ENCODE measurements around the gene ADISSP. TPM values are rescaled to one million over a fixed set of nuclear protein-coding genes. Genes with fewer than 3 reads are reported as not detected.

Gene ADISSP
- total RNA-seq, 1 donor from 2014 or later = 43.2 TPM

- peaks cover 7% of the 10 kb centered on the region for H3K27me3 Mint-ChIP-seq (ENCODE audit: low read depth, unreplicated experiment)
- H3K79me2 ChIP-seq (ENCODE audit: insufficient read depth, low read length) = peaks cover 35% of the 10 kb centered on the region
- H4K20me1 ChIP-seq (ENCODE audit: insufficient read depth, low read length) = peaks cover 48% of the 10 kb centered on the region
- no peak overlapping the region for H3K9ac ChIP-seq (ENCODE audit: low read length)
- H3K4me2 ChIP-seq (ENCODE audit: low read length) = no peak overlapping the region
- peaks cover 9% of the 10 kb centered on the region for H3K4me1 Mint-ChIP-seq (ENCODE audit: low read depth, unreplicated experiment)
- no peak for TF ChIP-seq EZH2 (IDR thresholded peaks at IDR 0.05; ENCODE audit: insufficient read depth, low read length)
- TF ChIP-seq, protein P1, sequence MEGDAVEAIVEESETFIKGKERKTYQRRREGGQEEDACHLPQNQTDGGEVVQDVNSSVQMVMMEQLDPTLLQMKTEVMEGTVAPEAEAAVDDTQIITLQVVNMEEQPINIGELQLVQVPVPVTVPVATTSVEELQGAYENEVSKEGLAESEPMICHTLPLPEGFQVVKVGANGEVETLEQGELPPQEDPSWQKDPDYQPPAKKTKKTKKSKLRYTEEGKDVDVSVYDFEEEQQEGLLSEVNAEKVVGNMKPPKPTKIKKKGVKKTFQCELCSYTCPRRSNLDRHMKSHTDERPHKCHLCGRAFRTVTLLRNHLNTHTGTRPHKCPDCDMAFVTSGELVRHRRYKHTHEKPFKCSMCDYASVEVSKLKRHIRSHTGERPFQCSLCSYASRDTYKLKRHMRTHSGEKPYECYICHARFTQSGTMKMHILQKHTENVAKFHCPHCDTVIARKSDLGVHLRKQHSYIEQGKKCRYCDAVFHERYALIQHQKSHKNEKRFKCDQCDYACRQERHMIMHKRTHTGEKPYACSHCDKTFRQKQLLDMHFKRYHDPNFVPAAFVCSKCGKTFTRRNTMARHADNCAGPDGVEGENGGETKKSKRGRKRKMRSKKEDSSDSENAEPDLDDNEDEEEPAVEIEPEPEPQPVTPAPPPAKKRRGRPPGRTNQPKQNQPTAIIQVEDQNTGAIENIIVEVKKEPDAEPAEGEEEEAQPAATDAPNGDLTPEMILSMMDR (IDR thresholded peaks at IDR 0.05; ENCODE audit: insufficient read depth, low read depth, low read length) = no peak
- DNase-seq (ENCODE audit: low read depth) (no peak), FAIRE-seq (no peak)
- H3K36me3 Mint-ChIP-seq (ENCODE audit: low read depth, unreplicated experiment) = peaks cover 2% of the 10 kb centered on the region
- no peaks in the 10 kb centered on the region for H3K36me3 ChIP-seq (ENCODE audit: insufficient read depth, low read length)
- H3K9me3 Mint-ChIP-seq (ENCODE audit: unreplicated experiment) = no peaks in the 10 kb centered on the region
- H3K27me3 ChIP-seq (ENCODE audit: insufficient read depth, low read length) = peaks cover 5% of the 10 kb centered on the region
- no peak overlapping the region for H2AFZ ChIP-seq (ENCODE audit: low read depth, low read length)
- no peak overlapping the region for H3K27ac ChIP-seq (ENCODE audit: low read depth, low read length)
- H3K4me3 ChIP-seq (ENCODE audit: insufficient read depth, low read depth, low read length) = no peak overlapping the region
- peaks cover 18% of the 10 kb centered on the region for H3K4me1 ChIP-seq (ENCODE audit: insufficient read depth, low read length)
- no peaks in the 10 kb centered on the region for H3K9me3 ChIP-seq (ENCODE audit: insufficient read depth, low read depth, low read length)
- H3K4me3 Mint-ChIP-seq (ENCODE audit: unreplicated experiment) = no peak overlapping the region
- no peak overlapping the region for H3K27ac Mint-ChIP-seq (ENCODE audit: unreplicated experiment)
Observed at GRCh38 chr20:3782597-3782996, 15.0 kb upstream of the ADISSP start.

GRCh38 chr20:3781153-3781910, 13.8 kb upstream of the ADISSP start, which contains the start of gene SPEF1:
SPEF1 (minus strand) TSS chr20:3781448; CDS start chr20:3781287, 161 bp downstream.
- H2AFZ ChIP-seq (ENCODE audit: low read depth, low read length) = peak within 1 kb of the TSS; percentile 35
- peak; percentile 84 for FAIRE-seq
- H3K27ac Mint-ChIP-seq (ENCODE audit: unreplicated experiment) = peak within 1 kb of the TSS; percentile 36

More at GRCh38 chr20:3781153-3781910, 13.8 kb upstream of the ADISSP start, which contains the start of gene SPEF1:
- Histone ChIP-seq H4K20me1 (ENCODE audit: insufficient read depth, low read length) (peaks cover 48% of the 10 kb centered on the region), H3K4me1 (ENCODE audit: insufficient read depth, low read length) (peaks cover 18% of the 10 kb centered on the region), H3K9me3 (ENCODE audit: insufficient read depth, low read depth, low read length) (no peaks in the 10 kb centered on the region), H3K9ac (ENCODE audit: low read length) (peak within 1 kb of the TSS; percentile 36), H3K79me2 (ENCODE audit: insufficient read depth, low read length) (peaks cover 35% of the 10 kb centered on the region), H3K4me3 (ENCODE audit: insufficient read depth, low read depth, low read length) (peak within 1 kb of the TSS; percentile 50), H3K27ac (ENCODE audit: low read depth, low read length) (no peak within 1 kb of the TSS), H3K36me3 (ENCODE audit: insufficient read depth, low read length) (no peaks in the 10 kb centered on the region), H3K4me2 (ENCODE audit: low read length) (peak within 1 kb of the TSS; percentile 87), H3K27me3 (ENCODE audit: insufficient read depth, low read length) (peaks cover 5% of the 10 kb centered on the region)
- DNase-seq (ENCODE audit: low read depth) = peak; percentile 77
- Mint-ChIP-seq H3K27me3 (ENCODE audit: low read depth, unreplicated experiment) (peaks cover 16% of the 10 kb centered on the region), H3K4me1 (ENCODE audit: low read depth, unreplicated experiment) (peaks cover 9% of the 10 kb centered on the region), H3K9me3 (ENCODE audit: unreplicated experiment) (no peaks in the 10 kb centered on the region), H3K4me3 (ENCODE audit: unreplicated experiment) (peak within 1 kb of the TSS; percentile 75), H3K36me3 (ENCODE audit: low read depth, unreplicated experiment) (peaks cover 2% of the 10 kb centered on the region)
- TF ChIP-seq, protein P1 (IDR thresholded peaks at IDR 0.05; ENCODE audit: insufficient read depth, low read depth, low read length) = peak; percentile 32
- no peak for TF ChIP-seq EZH2 (IDR thresholded peaks at IDR 0.05; ENCODE audit: insufficient read depth, low read length)
